ENCODE data around the gene FGFBP1. TPM values are rescaled to one million over a fixed set of nuclear protein-coding genes. Genes with fewer than 3 reads are reported as not detected.

The FGFBP1 gene
- total RNA-seq, 1 donor from 2014 or later = not detected

GRCh38 chr4:15964159-15964558, 25.6 kb upstream of the FGFBP1 start:
- TF ChIP-seq CTCF (IDR thresholded peaks at IDR 0.05) = no peak
- H3K27ac Mint-ChIP-seq (ENCODE audit: unreplicated experiment) = no peak overlapping the region
- H3K4me1 Mint-ChIP-seq (ENCODE audit: unreplicated experiment) = peaks cover 8% of the 10 kb centered on the region
- no peak overlapping the region for H3K4me3 Mint-ChIP-seq (ENCODE audit: unreplicated experiment)
- DNase-seq (ENCODE audit: extremely low spot score, unreplicated experiment) = no peak
- H3K36me3 Mint-ChIP-seq (ENCODE audit: unreplicated experiment) = no peaks in the 10 kb centered on the region
- peaks cover 23% of the 10 kb centered on the region for H3K27me3 Mint-ChIP-seq (ENCODE audit: unreplicated experiment)
- H3K9me3 Mint-ChIP-seq (ENCODE audit: unreplicated experiment) = peaks cover 6% of the 10 kb centered on the region

DNA sequence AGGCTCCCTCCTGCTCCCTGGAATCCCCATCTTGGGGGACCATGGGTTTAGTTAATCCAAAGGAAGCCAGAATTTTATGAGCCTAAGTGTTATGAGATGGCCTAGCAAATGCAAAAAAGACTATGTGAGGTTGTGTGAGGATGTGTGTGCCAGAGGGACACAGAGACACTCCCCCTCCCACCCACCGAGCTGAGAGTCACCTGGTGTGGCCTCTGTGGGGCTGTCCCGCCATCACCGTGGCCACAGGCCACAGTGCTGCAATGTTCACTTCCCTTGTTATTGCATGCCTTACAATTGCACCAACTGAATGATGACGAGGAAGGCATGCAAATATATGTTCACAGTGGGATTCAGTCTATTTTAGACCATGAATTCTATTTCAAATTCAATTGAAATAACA, 25.0 kb upstream of the FGFBP1 start:
- no peak overlapping the region for H3K27ac Mint-ChIP-seq (ENCODE audit: unreplicated experiment)
- H3K9me3 Mint-ChIP-seq (ENCODE audit: unreplicated experiment) = peaks cover 6% of the 10 kb centered on the region
- no peaks in the 10 kb centered on the region for H3K36me3 Mint-ChIP-seq (ENCODE audit: unreplicated experiment)
- H3K27me3 Mint-ChIP-seq (ENCODE audit: unreplicated experiment) = peaks cover 23% of the 10 kb centered on the region
- H3K4me3 Mint-ChIP-seq (ENCODE audit: unreplicated experiment) = no peak overlapping the region
- peaks cover 8% of the 10 kb centered on the region for H3K4me1 Mint-ChIP-seq (ENCODE audit: unreplicated experiment)
- TF ChIP-seq CTCF (IDR thresholded peaks at IDR 0.05) = no peak
- DNase-seq (ENCODE audit: extremely low spot score, unreplicated experiment) = no peak

- Mint-ChIP-seq H3K27me3 (ENCODE audit: unreplicated experiment) (peaks cover 17% of the 10 kb centered on the region), H3K4me3 (ENCODE audit: unreplicated experiment) (no peak within 1 kb of the TSS), H3K4me1 (ENCODE audit: unreplicated experiment) (peaks cover 8% of the 10 kb centered on the region), H3K9me3 (ENCODE audit: unreplicated experiment) (peaks cover 6% of the 10 kb centered on the region), H3K36me3 (ENCODE audit: unreplicated experiment) (no peaks in the 10 kb centered on the region), H3K27ac (ENCODE audit: unreplicated experiment) (no peak within 1 kb of the TSS)
- no peak for DNase-seq (ENCODE audit: extremely low spot score, unreplicated experiment)
- TF ChIP-seq CTCF (IDR thresholded peaks at IDR 0.05) = peak; percentile 76
Measured at GRCh38 chr4:15963001-15963451, 24.5 kb upstream of the FGFBP1 start, which contains the start of gene FGFBP2. TSS of gene FGFBP2 (minus strand) at chr4:15963175. CDS start at chr4:15963129, 46 bp downstream.

- H3K4me1 Mint-ChIP-seq (ENCODE audit: unreplicated experiment) = peaks cover 8% of the 10 kb centered on the region
- H3K27ac Mint-ChIP-seq (ENCODE audit: unreplicated experiment) = no peak overlapping the region
- no peak overlapping the region for H3K4me3 Mint-ChIP-seq (ENCODE audit: unreplicated experiment)
- TF ChIP-seq CTCF (IDR thresholded peaks at IDR 0.05) = no peak
- peaks cover 12% of the 10 kb centered on the region for H3K27me3 Mint-ChIP-seq (ENCODE audit: unreplicated experiment)
- no peak for DNase-seq (ENCODE audit: extremely low spot score, unreplicated experiment)
- H3K36me3 Mint-ChIP-seq (ENCODE audit: unreplicated experiment) = no peaks in the 10 kb centered on the region
- H3K9me3 Mint-ChIP-seq (ENCODE audit: unreplicated experiment) = peaks cover 6% of the 10 kb centered on the region
Measured at GRCh38 chr4:15961781-15962510, 23.4 kb upstream of the FGFBP1 start.

- no peak overlapping the region for H3K27ac Mint-ChIP-seq (ENCODE audit: unreplicated experiment)
- H3K9me3 Mint-ChIP-seq (ENCODE audit: unreplicated experiment) = no peaks in the 10 kb centered on the region
- H3K36me3 Mint-ChIP-seq (ENCODE audit: unreplicated experiment) = no peaks in the 10 kb centered on the region
- no peak for DNase-seq (ENCODE audit: extremely low spot score, unreplicated experiment)
- H3K27me3 Mint-ChIP-seq (ENCODE audit: unreplicated experiment) = peaks cover 7% of the 10 kb centered on the region
- TF ChIP-seq CTCF (IDR thresholded peaks at IDR 0.05) = no peak
- H3K4me3 Mint-ChIP-seq (ENCODE audit: unreplicated experiment) = no peak overlapping the region
- peaks cover 8% of the 10 kb centered on the region for H3K4me1 Mint-ChIP-seq (ENCODE audit: unreplicated experiment)
Measured at GRCh38 chr4:15958562-15958961, 20.0 kb upstream of the FGFBP1 start.

Measured in osteocyte (in vitro differentiated cells).